HUDEP-2 (cell line): Measurements from ENCODE around the gene IGFLR1.
"Not testable (repeated sequence)": the region's sequence is repeated elsewhere in the genome, so short reads cannot be mapped to it uniquely, and the experiment has no call there.

Experiments
- DNase-seq, 76 experiments: peaks; one replicate each; lab custom pipeline; 2025; ENCODE audit not compliant: unreplicated experiment in 76 of 76; lab: John Stamatoyannopoulos, UW

The IGFLR1 gene

GRCh38 chr19:35727053-35727955 is 14.9 kb downstream of the IGFLR1 start:
- DNase-seq: no peak

GRCh38 chr19:35725216-35725861 is 16.9 kb downstream of the IGFLR1 start:
- no peak for DNase-seq

GRCh38 chr19:35724560-35724959 is 17.7 kb downstream of the IGFLR1 start:
- no peak for DNase-seq

- DNase-seq: not testable (repeated sequence)
These were observed 18.1 kb downstream of the IGFLR1 start for GRCh38 chr19:35724132-35724531.

- DNase-seq: no peak
These were observed 18.6 kb downstream of the IGFLR1 start for GRCh38 chr19:35723671-35724070.

GRCh38 chr19:35722897-35723296 is 19.4 kb downstream of the IGFLR1 start:
- DNase-seq: no peak

- DNase-seq: no peak
These were observed 19.8 kb downstream of the IGFLR1 start for GRCh38 chr19:35722461-35722860.

GRCh38 chr19:35721374-35721773 is 20.9 kb downstream of the IGFLR1 start:
- no peak for DNase-seq

- DNase-seq: no peak
These were observed 21.6 kb downstream of the IGFLR1 start for GRCh38 chr19:35720648-35721047.

GRCh38 chr19:35720163-35720524 is 22.1 kb downstream of the IGFLR1 start:
- DNase-seq: no peak

- no peak for DNase-seq
These were observed 22.7 kb downstream of the IGFLR1 start for GRCh38 chr19:35719402-35720162.

- DNase-seq: peak in 26 of 76 experiments; percentile 12 to 83 (median 30)
These were observed 23.8 kb downstream of the IGFLR1 start for GRCh38 chr19:35718345-35719041.

- peak in 13 of 76 experiments; percentile 78 to 98 (median 94) for DNase-seq
These were observed 24.4 kb downstream of the IGFLR1 start, which contains the start of gene KMT2B for GRCh38 chr19:35717665-35718344. Gene KMT2B (plus strand): TSS chr19:35718003. CDS start chr19:35718019, 16 bp downstream.

GRCh38 chr19:35716801-35717664 is 25.2 kb downstream of the IGFLR1 start:
- peak in 75 of 76 experiments; percentile 52 to 98 (median 96) for DNase-seq

GRCh38 chr19:35715981-35716800 is 26.1 kb downstream of the IGFLR1 start:
- DNase-seq: peak in 9 of 76 experiments; percentile 45 to 73 (median 65)

- no peak for DNase-seq
These were observed 26.9 kb downstream of the IGFLR1 start for GRCh38 chr19:35715355-35715809.

- DNase-seq: peak in 20 of 76 experiments; percentile 11 to 33 (median 22)
These were observed 27.5 kb downstream of the IGFLR1 start for GRCh38 chr19:35714601-35715354.
